Erythroblast (primary cell): ENCODE data around the gene DMBT1.

Experiments used
- GATA1 ChIP-seq: IDR thresholded peaks from 2 replicates; pipeline ENCODE4 v1.6.1; 2011; ENCODE audit warnings: low read depth, mild to moderate bottlenecking, control low read depth, low read length, moderate library complexity
- POLR2A ChIP-seq: IDR thresholded peaks from 2 replicates; pipeline ENCODE4 v1.6.1; 2011; ENCODE audit warnings: mild to moderate bottlenecking, low read length

DNA sequence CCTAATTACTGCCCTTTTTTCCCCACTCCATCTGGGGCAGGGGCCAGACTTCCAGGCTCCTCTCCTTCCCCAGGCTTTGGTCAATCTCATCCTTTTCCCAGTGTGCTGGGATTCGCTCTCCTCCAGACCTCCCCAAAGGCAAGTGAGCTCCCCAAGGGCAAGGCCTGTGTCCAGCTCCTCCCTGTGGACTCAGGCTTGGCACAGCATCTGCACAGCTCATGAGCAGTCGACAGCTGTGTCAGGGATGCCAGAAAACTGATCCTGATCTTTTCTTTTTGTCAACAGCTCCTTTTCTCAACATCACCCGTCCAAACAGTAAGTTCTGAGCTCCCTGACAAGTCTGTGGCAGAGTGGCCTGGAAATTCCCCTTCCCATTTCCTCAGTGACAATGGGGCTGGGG, 72.0 kb downstream of the DMBT1 start:
- TF ChIP-seq POLR2A (no peak), GATA1 (no peak)
